ENCODE results near the gene EIPR1. TPM values are rescaled to one million over a fixed set of nuclear protein-coding genes. Genes with fewer than 3 reads are reported as not detected.
"Not testable (repeated sequence)": the region's sequence is repeated elsewhere in the genome, so short reads cannot be mapped to it uniquely, and the experiment has no call there.

EIPR1 gene
- total RNA-seq, 1 donor, result 23.3 TPM

DNA sequence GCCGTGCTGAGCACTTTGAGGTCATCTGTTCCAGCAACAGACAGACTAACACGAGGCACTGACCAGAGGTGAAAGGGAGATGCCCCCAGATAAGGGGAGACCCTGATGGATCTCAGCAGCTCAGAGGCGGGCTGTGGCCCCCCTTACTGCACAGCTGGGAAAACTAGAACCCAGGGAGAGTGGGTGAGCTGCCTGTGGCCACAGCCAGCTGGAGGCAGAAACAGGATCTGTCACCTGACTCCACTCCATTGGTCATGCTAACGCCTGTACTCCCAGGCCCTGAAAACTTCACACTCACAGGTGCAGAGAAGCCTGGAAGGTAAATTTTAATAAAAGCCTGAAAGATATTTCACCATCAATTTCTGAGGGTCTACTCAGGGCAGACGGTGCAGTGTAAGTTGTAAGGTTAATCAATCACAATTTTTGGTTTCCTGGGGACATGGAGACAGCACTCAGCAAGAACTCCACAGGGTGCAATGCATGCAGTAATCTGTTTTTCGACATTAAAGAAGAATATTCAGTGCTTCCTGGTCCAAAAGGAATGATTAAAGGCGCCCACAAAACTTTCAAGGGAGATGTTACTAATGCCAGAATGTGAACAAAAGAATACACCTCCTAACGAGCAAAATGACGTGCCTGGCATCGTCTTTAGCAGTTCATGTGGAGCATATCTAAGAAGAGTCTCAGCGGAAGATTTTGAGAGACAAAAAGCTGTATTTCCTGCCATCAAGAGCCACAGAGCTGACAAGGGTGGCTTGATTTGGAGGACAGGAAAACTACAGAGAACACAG, 173.4 kb downstream of the EIPR1 start:
- TF ChIP-seq, protein P1, sequence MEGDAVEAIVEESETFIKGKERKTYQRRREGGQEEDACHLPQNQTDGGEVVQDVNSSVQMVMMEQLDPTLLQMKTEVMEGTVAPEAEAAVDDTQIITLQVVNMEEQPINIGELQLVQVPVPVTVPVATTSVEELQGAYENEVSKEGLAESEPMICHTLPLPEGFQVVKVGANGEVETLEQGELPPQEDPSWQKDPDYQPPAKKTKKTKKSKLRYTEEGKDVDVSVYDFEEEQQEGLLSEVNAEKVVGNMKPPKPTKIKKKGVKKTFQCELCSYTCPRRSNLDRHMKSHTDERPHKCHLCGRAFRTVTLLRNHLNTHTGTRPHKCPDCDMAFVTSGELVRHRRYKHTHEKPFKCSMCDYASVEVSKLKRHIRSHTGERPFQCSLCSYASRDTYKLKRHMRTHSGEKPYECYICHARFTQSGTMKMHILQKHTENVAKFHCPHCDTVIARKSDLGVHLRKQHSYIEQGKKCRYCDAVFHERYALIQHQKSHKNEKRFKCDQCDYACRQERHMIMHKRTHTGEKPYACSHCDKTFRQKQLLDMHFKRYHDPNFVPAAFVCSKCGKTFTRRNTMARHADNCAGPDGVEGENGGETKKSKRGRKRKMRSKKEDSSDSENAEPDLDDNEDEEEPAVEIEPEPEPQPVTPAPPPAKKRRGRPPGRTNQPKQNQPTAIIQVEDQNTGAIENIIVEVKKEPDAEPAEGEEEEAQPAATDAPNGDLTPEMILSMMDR (IDR thresholded peaks at IDR 0.05; ENCODE audit: insufficient read depth, low read length), result no peak
- DNase-seq (ENCODE audit: low read depth), result no peak
- no peak overlapping the region for H3K4me3 ChIP-seq (ENCODE audit: low read depth, low read length)

DNA sequence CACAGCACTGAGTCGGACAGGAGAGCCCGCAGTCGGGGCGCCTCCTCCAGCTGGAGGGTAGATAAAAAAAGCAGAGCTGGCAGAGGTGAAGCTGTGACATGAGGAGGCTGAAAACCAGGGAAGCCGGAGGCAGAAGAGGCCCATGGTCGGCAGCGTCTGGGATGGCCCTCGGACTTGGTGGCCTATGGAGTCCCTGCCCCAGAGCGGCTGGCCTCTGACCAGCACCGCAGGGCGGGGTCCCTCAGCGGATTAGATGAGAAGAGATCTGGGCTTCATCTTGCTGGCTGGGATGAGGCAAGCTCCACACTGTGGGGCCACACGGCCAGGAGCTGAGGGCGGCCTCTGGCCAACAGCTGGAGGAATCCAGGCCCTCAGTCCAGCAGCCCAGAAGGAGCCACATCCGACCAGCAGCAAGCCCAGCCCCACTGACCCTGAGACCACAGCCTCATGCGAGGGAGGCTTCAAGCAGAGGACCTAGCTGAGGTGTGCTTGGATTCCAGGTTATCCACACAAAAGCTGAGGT, 174.1 kb downstream of the EIPR1 start:
- no peak overlapping the region for H3K4me3 ChIP-seq (ENCODE audit: low read depth, low read length)
- no peak for DNase-seq (ENCODE audit: low read depth)
- TF ChIP-seq, protein P1 (IDR thresholded peaks at IDR 0.05; ENCODE audit: insufficient read depth, low read length), result no peak

DNA sequence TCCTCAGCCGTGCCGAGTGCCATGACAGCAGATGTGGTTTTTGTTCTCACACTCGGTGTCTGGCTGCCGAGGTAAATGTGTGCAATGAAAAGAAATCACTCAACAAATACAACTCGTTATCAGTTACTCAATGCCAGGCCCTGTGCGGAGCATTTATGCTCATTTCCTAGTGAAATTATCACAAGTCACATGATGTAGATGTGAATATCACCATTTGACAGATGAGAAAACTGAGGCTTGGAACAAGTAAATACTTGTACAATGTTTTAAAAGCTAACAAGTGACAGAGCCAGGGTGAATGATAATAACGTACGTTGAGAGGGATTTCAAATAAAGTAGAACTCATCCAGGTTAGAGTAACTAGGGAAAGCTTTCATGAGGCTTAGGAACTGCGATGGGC, 174.7 kb downstream of the EIPR1 start:
- TF ChIP-seq, protein P1 (IDR thresholded peaks at IDR 0.05; ENCODE audit: insufficient read depth, low read length), result no peak
- no peak for DNase-seq (ENCODE audit: low read depth)
- no peak overlapping the region for H3K4me3 ChIP-seq (ENCODE audit: low read depth, low read length)

DNA sequence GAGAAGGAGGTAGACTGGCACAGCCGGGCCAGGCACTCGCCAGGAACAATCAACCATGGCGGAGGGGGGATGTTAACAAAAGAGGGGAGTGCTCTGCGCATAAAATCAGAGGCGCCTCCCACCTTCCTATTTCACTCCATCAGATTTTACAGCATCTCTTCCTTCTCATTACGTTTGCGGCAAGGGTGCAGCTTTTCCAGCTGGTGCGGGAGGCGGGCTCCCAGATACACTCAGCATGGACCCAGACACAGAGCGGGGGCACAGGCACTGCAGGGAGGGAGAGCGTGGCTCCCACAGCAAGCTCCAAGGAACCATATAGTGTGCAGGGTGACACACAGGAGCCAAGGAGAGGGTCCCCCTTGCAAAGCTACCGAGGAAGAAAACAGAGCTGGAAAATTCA, 176.3 kb downstream of the EIPR1 start:
- no peak overlapping the region for H3K4me3 ChIP-seq (ENCODE audit: low read depth, low read length)
- no peak for DNase-seq (ENCODE audit: low read depth)
- TF ChIP-seq, protein P1 (IDR thresholded peaks at IDR 0.05; ENCODE audit: insufficient read depth, low read length), result no peak

DNA sequence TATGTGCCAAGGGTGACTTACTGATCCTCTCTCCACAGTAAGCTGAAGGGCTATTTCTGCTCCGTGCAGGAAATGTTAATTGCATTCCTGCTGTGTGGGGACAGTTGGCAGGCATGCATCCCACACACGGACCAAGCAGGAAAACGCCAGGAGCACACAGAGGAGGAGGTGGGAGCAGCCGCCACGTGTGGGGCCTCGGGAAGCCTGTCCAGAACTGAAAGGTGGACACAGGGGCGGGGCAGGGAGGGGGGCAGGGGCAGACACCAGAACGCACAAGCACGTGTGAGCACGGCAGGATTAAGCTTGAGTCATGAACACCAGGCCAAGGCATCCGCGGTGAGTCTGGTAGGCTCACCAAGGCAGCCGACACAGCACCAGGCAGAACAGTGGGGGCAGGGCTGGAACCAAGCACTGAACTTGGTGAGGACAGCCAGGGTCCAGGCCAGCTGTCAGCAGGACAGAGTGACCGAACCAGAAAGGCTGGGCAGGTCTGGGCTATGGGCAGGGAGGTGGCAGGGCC, 177.1 kb downstream of the EIPR1 start:
- no peak overlapping the region for H3K4me3 ChIP-seq (ENCODE audit: low read depth, low read length)
- DNase-seq (ENCODE audit: low read depth), result no peak
- TF ChIP-seq, protein P1 (IDR thresholded peaks at IDR 0.05; ENCODE audit: insufficient read depth, low read length), result no peak

DNA sequence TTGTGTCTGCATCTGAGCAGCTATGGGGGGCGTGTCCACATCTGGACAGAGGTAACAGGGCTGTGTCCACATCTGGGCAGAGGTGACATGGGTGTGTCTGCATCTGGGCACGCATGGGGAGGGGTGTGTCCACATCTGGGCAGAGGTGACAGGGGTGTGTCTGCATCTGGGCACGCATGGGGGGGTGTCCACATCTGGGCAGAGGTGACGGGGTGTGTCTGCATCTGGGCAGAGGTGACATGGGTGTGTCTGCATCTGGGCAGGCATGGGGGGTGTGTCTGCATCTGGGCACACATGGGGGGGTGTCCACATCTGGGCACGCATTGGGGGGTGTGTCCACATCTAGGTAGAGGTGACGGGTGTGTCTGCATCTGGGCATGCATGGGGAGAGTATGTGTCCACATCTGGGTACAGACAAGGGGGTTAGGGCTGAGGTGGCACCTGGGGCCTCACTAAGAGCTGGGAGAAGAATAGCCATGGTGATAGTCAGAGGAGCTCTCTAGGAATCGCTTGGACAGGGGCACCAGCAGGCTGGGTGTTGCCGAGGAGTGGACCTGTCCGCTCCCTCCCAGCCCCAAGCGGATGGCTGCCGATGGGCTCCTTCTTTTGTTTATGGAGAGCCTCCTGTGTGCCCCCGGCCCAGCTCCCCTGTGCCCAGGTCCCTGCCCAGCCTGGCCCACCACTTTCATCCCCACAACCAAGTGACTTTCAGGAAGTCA, 177.8 kb downstream of the EIPR1 start:
- DNase-seq (ENCODE audit: low read depth), result no peak
- TF ChIP-seq, protein P1 (IDR thresholded peaks at IDR 0.05; ENCODE audit: insufficient read depth, low read length), result no peak
- no peak overlapping the region for H3K4me3 ChIP-seq (ENCODE audit: low read depth, low read length)

DNA sequence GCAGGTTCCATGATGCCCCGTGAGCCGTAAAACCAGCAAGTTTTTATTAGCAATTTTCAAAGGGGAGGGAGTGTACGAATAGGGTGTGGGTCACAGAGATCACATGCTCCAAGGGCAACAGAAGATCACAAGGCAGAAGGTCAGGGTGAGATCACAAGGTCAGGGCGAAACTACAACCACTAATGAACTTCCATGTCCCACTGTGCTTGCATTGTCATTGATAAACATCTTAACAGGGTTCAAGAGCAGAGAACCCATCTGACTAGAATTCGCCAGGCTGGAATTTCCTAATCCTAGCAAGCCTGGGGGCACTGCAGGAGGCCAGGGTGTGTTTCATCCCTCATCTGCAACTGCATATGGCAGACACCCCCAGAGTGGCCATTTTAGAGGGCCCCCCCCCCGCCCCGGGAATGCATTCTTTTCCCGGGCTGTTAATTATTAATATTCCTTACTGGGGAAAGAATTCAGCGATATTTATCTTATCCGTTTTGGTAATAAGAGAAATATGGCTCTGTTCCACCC, 178.9 kb downstream of the EIPR1 start:
- H3K4me3 ChIP-seq (ENCODE audit: low read depth, low read length); DNase-seq (ENCODE audit: low read depth): not testable (repeated sequence)
